MM.1S (cell line): ENCODE measurements around the gene ATL1.
A peak's percentile ranks its signal among the peaks of the same experiment; 100 is the strongest.

Source experiments
- DNase-seq: peaks from one replicate; pipeline ENCODE4 v3.0.0-alpha.2; 2015
- H2AFZ ChIP-seq: fragments of 300-600 bp; sonication (generic); 2 replicates; pipeline ENCODE4 v1.6.0; 2016; ENCODE audit warnings: antibody characterized with exemption, low read length
- H3F3A ChIP-seq: fragments of 300-600 bp; sonication (generic); 2 replicates; pipeline ENCODE4 v1.6.1; 2016; ENCODE audit warnings: mild to moderate bottlenecking, antibody characterized with exemption, low read length, moderate library complexity, mixed read lengths; ENCODE audit not compliant: insufficient read depth
- H3K27ac ChIP-seq: fragments of 300-600 bp; sonication (generic); 2 replicates; pipeline ENCODE4 v1.5.1; 2016; ENCODE audit warnings: mild to moderate bottlenecking, low read length
- H3K27me3 ChIP-seq: fragments of 300-600 bp; sonication (generic); replicated peaks from 2 replicates; pipeline ENCODE4 v1.6.0; 2016; ENCODE audit warnings: low read length; ENCODE audit not compliant: insufficient read depth
- H3K36me3 ChIP-seq: fragments of 300-600 bp; sonication (generic); replicated peaks from 2 replicates; pipeline ENCODE4 v1.6.1; 2016; ENCODE audit warnings: mild to moderate bottlenecking, low read length, mixed read lengths; ENCODE audit not compliant: insufficient read depth
- H3K4me1 ChIP-seq: fragments of 300-600 bp; sonication (generic); 2 replicates; pipeline ENCODE4 v1.6.1; 2016; ENCODE audit warnings: low read length, mixed read lengths
- H3K4me2 ChIP-seq: fragments of 300-600 bp; sonication (generic); 2 replicates; pipeline ENCODE4 v1.6.0; 2016; ENCODE audit warnings: low read depth, low read length
- H3K4me3 ChIP-seq: fragments of 300-600 bp; sonication (generic); 2 replicates; pipeline ENCODE4 v1.5.1; 2016; ENCODE audit warnings: low read length, mixed read lengths
- H3K79me2 ChIP-seq: fragments of 300-600 bp; sonication (generic); 2 replicates; pipeline ENCODE4 v1.6.1; 2016; ENCODE audit warnings: mixed run types, low read length, mixed read lengths
- H3K9ac ChIP-seq: fragments of 300-600 bp; sonication (generic); 2 replicates; pipeline ENCODE4 v1.6.1; 2016; ENCODE audit warnings: low read length, mixed read lengths
- H3K9me2 ChIP-seq: fragments of 300-600 bp; sonication (generic); replicated peaks from 2 replicates; pipeline ENCODE4 v1.6.1; 2016; ENCODE audit warnings: mild to moderate bottlenecking, low read length, mixed read lengths; ENCODE audit not compliant: insufficient read depth
- H3K9me3 ChIP-seq: fragments of 300-600 bp; sonication (generic); replicated peaks from 2 replicates; pipeline ENCODE4 v1.6.1; 2016; ENCODE audit warnings: mild to moderate bottlenecking, low read length, mixed read lengths; ENCODE audit not compliant: insufficient read depth
- H4K20me1 ChIP-seq: fragments of 300-600 bp; sonication (generic); 2 replicates; pipeline ENCODE4 v1.6.1; 2016; ENCODE audit warnings: mild to moderate bottlenecking, low read length, moderate library complexity, mixed read lengths; ENCODE audit not compliant: insufficient read depth
- EZH2 ChIP-seq: fragments of 300-600 bp; sonication (generic); optimal IDR thresholded peaks from 2 replicates; pipeline ENCODE3; 2017; ENCODE audit warnings: low read depth, mild to moderate bottlenecking, antibody characterized with exemption, low read length, mixed read lengths
- EZH2phosphoT487 ChIP-seq: fragments of 300-600 bp; sonication (generic); IDR thresholded peaks from 2 replicates; pipeline ENCODE4 v1.6.1; 2018; ENCODE audit warnings: antibody characterized with exemption, low read length
- TF ChIP-seq, protein P1 (sequence below): fragments of 300-600 bp; sonication (generic); IDR thresholded peaks from 2 replicates; pipeline ENCODE4 v1.5.1; 2016; ENCODE audit warnings: antibody characterized with exemption, low read length, mixed read lengths

Gene ATL1

GRCh38 chr14:50559990-50560930 is at the start of gene ATL1:
Gene ATL1, plus strand, starts transcription at chr14:50560145. Its CDS starts 121 bp downstream, at chr14:50560266.
- no peaks in the 10 kb centered on the region for H4K20me1 ChIP-seq
- no peak for DNase-seq
- H3K79me2 ChIP-seq = no peaks in the 10 kb centered on the region
- TF ChIP-seq EZH2 (no peak), EZH2phosphoT487 (no peak)
- TF ChIP-seq, protein P1, sequence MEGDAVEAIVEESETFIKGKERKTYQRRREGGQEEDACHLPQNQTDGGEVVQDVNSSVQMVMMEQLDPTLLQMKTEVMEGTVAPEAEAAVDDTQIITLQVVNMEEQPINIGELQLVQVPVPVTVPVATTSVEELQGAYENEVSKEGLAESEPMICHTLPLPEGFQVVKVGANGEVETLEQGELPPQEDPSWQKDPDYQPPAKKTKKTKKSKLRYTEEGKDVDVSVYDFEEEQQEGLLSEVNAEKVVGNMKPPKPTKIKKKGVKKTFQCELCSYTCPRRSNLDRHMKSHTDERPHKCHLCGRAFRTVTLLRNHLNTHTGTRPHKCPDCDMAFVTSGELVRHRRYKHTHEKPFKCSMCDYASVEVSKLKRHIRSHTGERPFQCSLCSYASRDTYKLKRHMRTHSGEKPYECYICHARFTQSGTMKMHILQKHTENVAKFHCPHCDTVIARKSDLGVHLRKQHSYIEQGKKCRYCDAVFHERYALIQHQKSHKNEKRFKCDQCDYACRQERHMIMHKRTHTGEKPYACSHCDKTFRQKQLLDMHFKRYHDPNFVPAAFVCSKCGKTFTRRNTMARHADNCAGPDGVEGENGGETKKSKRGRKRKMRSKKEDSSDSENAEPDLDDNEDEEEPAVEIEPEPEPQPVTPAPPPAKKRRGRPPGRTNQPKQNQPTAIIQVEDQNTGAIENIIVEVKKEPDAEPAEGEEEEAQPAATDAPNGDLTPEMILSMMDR = no peak
- no peaks in the 10 kb centered on the region for H3K9me3 ChIP-seq
- H3K36me3 ChIP-seq = no peaks in the 10 kb centered on the region
- H3K4me1 ChIP-seq = no peaks in the 10 kb centered on the region
- H3K27me3 ChIP-seq = no peaks in the 10 kb centered on the region
- peak within 1 kb of the TSS; percentile 69 for H3K4me2 ChIP-seq
- no peak within 1 kb of the TSS for H3K27ac ChIP-seq
- peak within 1 kb of the TSS; percentile 75 for H2AFZ ChIP-seq
- no peaks in the 10 kb centered on the region for H3K9me2 ChIP-seq
- H3K9ac ChIP-seq = no peak within 1 kb of the TSS; the same call in 1 of the 2 replicates
- H3F3A ChIP-seq = no peaks in the 10 kb centered on the region
- H3K4me3 ChIP-seq = peak within 1 kb of the TSS; percentile 70

- Histone ChIP-seq H2AFZ (no peak overlapping the region), H4K20me1 (no peaks in the 10 kb centered on the region; the same call in 1 of the 2 replicates), H3K79me2 (0 out of 2 replicates have a peak, but pooled peaks cover 10% of the 10 kb centered on the region), H3K9me2 (no peaks in the 10 kb centered on the region), H3K36me3 (no peaks in the 10 kb centered on the region), H3F3A (no peaks in the 10 kb centered on the region), H3K9ac (no peak overlapping the region), H3K4me3 (no peak overlapping the region), H3K9me3 (no peaks in the 10 kb centered on the region), H3K4me2 (no peak overlapping the region), H3K4me1 (no peaks in the 10 kb centered on the region), H3K27me3 (no peaks in the 10 kb centered on the region), H3K27ac (no peak overlapping the region)
- TF ChIP-seq EZH2 (no peak), EZH2phosphoT487 (no peak)
- TF ChIP-seq, protein P1 = no peak
- DNase-seq = no peak
Measured at GRCh38 chr14:50510157-50510556, 49.8 kb upstream of the ATL1 start.

- Histone ChIP-seq H2AFZ (no peak overlapping the region), H4K20me1 (no peaks in the 10 kb centered on the region; the same call in 1 of the 2 replicates), H3K9me3 (no peaks in the 10 kb centered on the region), H3K4me2 (no peak overlapping the region), H3K4me3 (no peak overlapping the region), H3K4me1 (no peaks in the 10 kb centered on the region), H3K9ac (no peak overlapping the region), H3K27me3 (no peaks in the 10 kb centered on the region), H3K79me2 (peaks cover 18% of the 10 kb centered on the region; the same call in 1 of the 2 replicates), H3F3A (no peaks in the 10 kb centered on the region), H3K27ac (no peak overlapping the region), H3K9me2 (no peaks in the 10 kb centered on the region), H3K36me3 (no peaks in the 10 kb centered on the region)
- TF ChIP-seq EZH2 (no peak), EZH2phosphoT487 (no peak)
- TF ChIP-seq, protein P1 = no peak
- DNase-seq = no peak
Measured at GRCh38 chr14:50512463-50512862, 47.5 kb upstream of the ATL1 start.
